HEK293 (cell line): ENCODE measurements around the gene PRPH.

ENCODE experiments used
- FEZF1 ChIP-seq: fragments of 450-650 bp; formaldehyde crosslinking; IDR thresholded peaks from 2 replicates; pipeline ENCODE4 v1.5.1; 2016; ENCODE audit warnings: missing biosample characterization, missing genetic modification characterization
- GLIS1 ChIP-seq: fragments of 450-650 bp; formaldehyde crosslinking; IDR thresholded peaks from 2 replicates; pipeline ENCODE4 v1.5.1; 2016; ENCODE audit warnings: missing biosample characterization, missing genetic modification characterization
- SALL2 ChIP-seq: fragments of 450-650 bp; formaldehyde crosslinking; IDR thresholded peaks from 2 replicates; pipeline ENCODE4 v1.5.0; 2017; ENCODE audit warnings: missing biosample characterization, mild to moderate bottlenecking, missing genetic modification characterization, borderline replicate concordance
- SCRT2 ChIP-seq: fragments of 450-650 bp; formaldehyde crosslinking; IDR thresholded peaks from 2 replicates; pipeline ENCODE4 v1.5.1; 2016; ENCODE audit warnings: missing biosample characterization, missing genetic modification characterization
- YY1 ChIP-seq: fragments of 450-650 bp; formaldehyde crosslinking; IDR thresholded peaks from 2 replicates; pipeline ENCODE4 v1.5.1; 2018; ENCODE audit warnings: missing biosample characterization, missing genetic modification characterization
- ZBTB20 ChIP-seq: fragments of 450-650 bp; formaldehyde crosslinking; IDR thresholded peaks from 2 replicates; pipeline ENCODE4 v1.5.1; 2016; ENCODE audit warnings: missing biosample characterization, missing genetic modification characterization
- ZBTB48 ChIP-seq: fragments of 450-650 bp; formaldehyde crosslinking; IDR thresholded peaks from 2 replicates; pipeline ENCODE4 v1.5.1; 2016; ENCODE audit warnings: missing biosample characterization, missing genetic modification characterization
- ZFHX2 ChIP-seq: fragments of 450-650 bp; formaldehyde crosslinking; conservative IDR thresholded peaks from 2 replicates; pipeline ENCODE4 v1.5.1; 2016; ENCODE audit warnings: missing biosample characterization, missing genetic modification characterization
- ZIC2 ChIP-seq: fragments of 450-650 bp; formaldehyde crosslinking; IDR thresholded peaks from 2 replicates; pipeline ENCODE4 v1.5.1; 2016; ENCODE audit warnings: missing biosample characterization, missing genetic modification characterization
- ZNF114 ChIP-seq: fragments of 450-650 bp; formaldehyde crosslinking; IDR thresholded peaks from 2 replicates; pipeline ENCODE4 v1.5.0; 2017; ENCODE audit warnings: missing biosample characterization, missing genetic modification characterization
- ZNF248 ChIP-seq: fragments of 450-650 bp; formaldehyde crosslinking; IDR thresholded peaks from 2 replicates; pipeline ENCODE4 v1.5.1; 2017; ENCODE audit warnings: missing biosample characterization, missing genetic modification characterization
- ZNF366 ChIP-seq: fragments of 450-650 bp; formaldehyde crosslinking; conservative IDR thresholded peaks from 2 replicates; pipeline ENCODE4 v1.5.1; 2016; ENCODE audit warnings: missing biosample characterization, missing genetic modification characterization
- ZNF391 ChIP-seq: fragments of 450-650 bp; formaldehyde crosslinking; IDR thresholded peaks from 2 replicates; pipeline ENCODE4 v1.5.1; 2016; ENCODE audit warnings: low read depth, missing biosample characterization, missing genetic modification characterization, borderline replicate concordance
- ZNF514 ChIP-seq: fragments of 450-650 bp; formaldehyde crosslinking; IDR thresholded peaks from 2 replicates; pipeline ENCODE4 v1.5.1; 2016; ENCODE audit warnings: missing biosample characterization, missing genetic modification characterization
- ZNF561 ChIP-seq: fragments of 450-650 bp; IDR thresholded peaks from 2 replicates; pipeline ENCODE4 v1.5.1; 2018; ENCODE audit warnings: missing biosample characterization, missing genetic modification characterization, borderline replicate concordance
- ZNF571 ChIP-seq: fragments of 450-650 bp; formaldehyde crosslinking; IDR thresholded peaks from 2 replicates; pipeline ENCODE4 v1.5.0; 2017; ENCODE audit warnings: missing biosample characterization, missing genetic modification characterization
- ZNF629 ChIP-seq: fragments of 450-650 bp; formaldehyde crosslinking; IDR thresholded peaks from 2 replicates; pipeline ENCODE4 v1.5.1; 2017; ENCODE audit warnings: missing biosample characterization, missing genetic modification characterization
- ZNF677 ChIP-seq: fragments of 450-650 bp; IDR thresholded peaks from 2 replicates; pipeline ENCODE4 v1.5.0; 2018; ENCODE audit warnings: missing biosample characterization, mild to moderate bottlenecking, missing genetic modification characterization, moderate library complexity
- ZNF707 ChIP-seq: fragments of 450-650 bp; formaldehyde crosslinking; IDR thresholded peaks from 2 replicates; pipeline ENCODE4 v1.5.1; 2016; ENCODE audit warnings: missing biosample characterization, missing genetic modification characterization
- ZNF747 ChIP-seq: fragments of 450-650 bp; formaldehyde crosslinking; IDR thresholded peaks from 2 replicates; pipeline ENCODE4 v1.5.1; 2016; ENCODE audit warnings: missing biosample characterization, missing genetic modification characterization
- TF ChIP-seq, protein P1 (sequence below): fragments of 450-650 bp; formaldehyde crosslinking; IDR thresholded peaks from 2 replicates; pipeline ENCODE4 v1.5.1; 2016; ENCODE audit warnings: missing biosample characterization, missing genetic modification characterization
- TF ChIP-seq, protein P2 (sequence below): fragments of 450-650 bp; formaldehyde crosslinking; IDR thresholded peaks from 2 replicates; pipeline ENCODE4 v1.5.1; 2016; ENCODE audit warnings: missing biosample characterization, missing genetic modification characterization
- TF ChIP-seq, protein P3 (sequence below): fragments of 450-650 bp; formaldehyde crosslinking; IDR thresholded peaks from 2 replicates; pipeline ENCODE4 v1.5.1; 2016; ENCODE audit warnings: missing biosample characterization, missing genetic modification characterization
- TF ChIP-seq, protein P4 (sequence below): IDR thresholded peaks from 2 replicates; pipeline ENCODE4 v1.6.1; 2011; ENCODE audit warnings: mild to moderate bottlenecking, low read depth, low read length, borderline replicate concordance
- TF ChIP-seq, protein P5 (sequence below): fragments of 450-650 bp; formaldehyde crosslinking; IDR thresholded peaks from 2 replicates; pipeline ENCODE4 v1.5.1; 2016; ENCODE audit warnings: missing biosample characterization, missing genetic modification characterization
- TF ChIP-seq, protein P6 (sequence below): fragments of 450-650 bp; formaldehyde crosslinking; IDR thresholded peaks from 2 replicates; pipeline ENCODE4 v1.5.1; 2017; ENCODE audit warnings: missing biosample characterization, missing genetic modification characterization
- TF ChIP-seq, protein P7 (sequence below): fragments of 450-650 bp; formaldehyde crosslinking; IDR thresholded peaks from 2 replicates; pipeline ENCODE4 v1.5.1; 2017; ENCODE audit warnings: missing biosample characterization, missing genetic modification characterization
- TF ChIP-seq, protein P8 (sequence below): fragments of 450-650 bp; formaldehyde crosslinking; IDR thresholded peaks from 2 replicates; pipeline ENCODE4 v1.5.1; 2016; ENCODE audit warnings: missing biosample characterization, missing genetic modification characterization

PRPH gene

DNA sequence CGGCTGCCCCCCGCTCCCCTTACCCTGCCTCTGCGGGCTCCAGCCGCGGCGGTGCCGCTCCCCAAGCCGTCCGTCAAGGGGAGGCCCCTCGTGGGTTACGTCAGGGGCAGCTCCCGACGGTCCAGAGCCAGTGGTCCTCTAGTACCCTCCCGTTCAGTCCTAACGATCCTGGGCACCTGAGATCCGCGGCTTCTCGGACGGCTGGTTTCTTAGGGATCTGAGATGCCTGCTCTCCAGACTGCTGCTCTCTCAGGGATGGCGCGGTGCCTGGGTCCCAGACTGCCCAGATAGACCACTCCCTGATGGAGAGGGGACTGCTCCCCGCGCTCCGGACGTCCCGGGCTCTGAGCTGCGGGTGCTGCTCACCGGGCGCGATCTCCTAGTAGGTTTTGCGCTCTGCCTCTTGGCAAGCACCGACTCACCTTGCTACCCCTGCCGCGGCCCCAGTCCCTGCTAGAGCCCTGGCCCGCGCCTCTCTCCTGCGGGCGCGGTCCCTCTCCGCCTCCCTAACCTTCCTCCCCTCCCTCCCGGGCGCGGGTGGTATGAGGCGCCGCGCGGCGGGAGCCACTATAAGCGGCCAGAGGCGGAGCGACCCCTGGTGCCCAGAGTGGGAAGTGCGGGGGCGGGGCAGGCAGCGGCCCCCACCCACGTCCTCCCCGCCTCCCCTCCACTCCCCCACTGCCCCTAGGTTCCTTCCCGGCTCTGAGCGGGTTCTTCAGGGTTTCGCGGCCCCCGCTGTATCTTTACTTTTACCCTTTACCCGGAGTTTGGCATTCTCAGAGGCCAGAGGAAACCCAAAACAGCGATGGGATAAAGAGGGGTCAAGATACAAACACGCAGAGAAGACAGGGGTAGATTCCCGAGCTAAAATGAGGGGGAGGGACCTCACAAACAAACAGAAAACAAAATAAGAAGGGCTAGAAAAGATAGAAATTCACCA is 42.0 kb downstream of the PRPH start, which contains the start of gene C1QL4 (continued):
- TF ChIP-seq, protein P1, sequence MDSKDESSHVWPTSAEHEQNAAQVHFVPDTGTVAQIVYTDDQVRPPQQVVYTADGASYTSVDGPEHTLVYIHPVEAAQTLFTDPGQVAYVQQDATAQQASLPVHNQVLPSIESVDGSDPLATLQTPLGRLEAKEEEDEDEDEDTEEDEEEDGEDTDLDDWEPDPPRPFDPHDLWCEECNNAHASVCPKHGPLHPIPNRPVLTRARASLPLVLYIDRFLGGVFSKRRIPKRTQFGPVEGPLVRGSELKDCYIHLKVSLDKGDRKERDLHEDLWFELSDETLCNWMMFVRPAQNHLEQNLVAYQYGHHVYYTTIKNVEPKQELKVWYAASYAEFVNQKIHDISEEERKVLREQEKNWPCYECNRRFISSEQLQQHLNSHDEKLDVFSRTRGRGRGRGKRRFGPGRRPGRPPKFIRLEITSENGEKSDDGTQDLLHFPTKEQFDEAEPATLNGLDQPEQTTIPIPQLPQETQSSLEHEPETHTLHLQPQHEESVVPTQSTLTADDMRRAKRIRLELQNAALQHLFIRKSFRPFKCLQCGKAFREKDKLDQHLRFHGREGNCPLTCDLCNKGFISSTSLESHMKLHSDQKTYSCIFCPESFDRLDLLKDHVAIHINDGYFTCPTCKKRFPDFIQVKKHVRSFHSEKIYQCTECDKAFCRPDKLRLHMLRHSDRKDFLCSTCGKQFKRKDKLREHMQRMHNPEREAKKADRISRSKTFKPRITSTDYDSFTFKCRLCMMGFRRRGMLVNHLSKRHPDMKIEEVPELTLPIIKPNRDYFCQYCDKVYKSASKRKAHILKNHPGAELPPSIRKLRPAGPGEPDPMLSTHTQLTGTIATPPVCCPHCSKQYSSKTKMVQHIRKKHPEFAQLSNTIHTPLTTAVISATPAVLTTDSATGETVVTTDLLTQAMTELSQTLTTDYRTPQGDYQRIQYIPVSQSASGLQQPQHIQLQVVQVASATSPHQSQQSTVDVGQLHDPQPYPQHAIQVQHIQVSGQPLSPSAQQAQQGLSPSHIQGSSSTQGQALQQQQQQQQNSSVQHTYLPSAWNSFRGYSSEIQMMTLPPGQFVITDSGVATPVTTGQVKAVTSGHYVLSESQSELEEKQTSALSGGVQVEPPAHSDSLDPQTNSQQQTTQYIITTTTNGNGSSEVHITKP (tag by site-specific recombination): peak; percentile 96
- TF ChIP-seq ZBTB20 (tag by site-specific recombination) (peak; percentile 66), SALL2 (tag by site-specific recombination) (no peak), ZNF391 (tag by site-specific recombination) (0 out of 2 replicates have a peak, but pooled peaks have one; percentile 50), SCRT2 (tag by site-specific recombination) (no peak), ZNF571 (tag by site-specific recombination) (no peak), ZNF366 (tag by site-specific recombination) (peak; percentile 62), ZNF114 (tag by site-specific recombination) (no peak), ZNF514 (tag by site-specific recombination) (no peak), ZNF707 (no peak), GLIS1 (tag by site-specific recombination) (peak; percentile 94), FEZF1 (tag by site-specific recombination) (no peak), YY1 (tag by site-specific recombination) (no peak), ZNF677 (tag by site-specific recombination) (no peak), ZNF747 (tag by site-specific recombination) (no peak), ZNF561 (peak; percentile 93), ZNF629 (tag by site-specific recombination) (no peak; the same call in 1 of the 2 replicates), ZIC2 (tag by site-specific recombination) (peak; percentile 78), ZNF248 (tag by site-specific recombination) (no peak), ZFHX2 (tag by site-specific recombination) (peak; percentile 96), ZBTB48 (tag by site-specific recombination) (peak; percentile 96)
- TF ChIP-seq, protein P2, sequence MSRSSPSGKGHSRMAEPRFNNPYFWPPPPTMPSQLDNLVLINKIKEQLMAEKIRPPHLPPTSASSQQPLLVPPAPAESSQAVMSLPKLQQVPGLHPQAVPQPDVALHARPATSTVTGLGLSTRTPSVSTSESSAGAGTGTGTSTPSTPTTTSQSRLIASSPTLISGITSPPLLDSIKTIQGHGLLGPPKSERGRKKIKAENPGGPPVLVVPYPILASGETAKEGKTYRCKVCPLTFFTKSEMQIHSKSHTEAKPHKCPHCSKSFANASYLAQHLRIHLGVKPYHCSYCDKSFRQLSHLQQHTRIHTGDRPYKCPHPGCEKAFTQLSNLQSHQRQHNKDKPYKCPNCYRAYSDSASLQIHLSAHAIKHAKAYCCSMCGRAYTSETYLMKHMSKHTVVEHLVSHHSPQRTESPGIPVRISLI (tag by site-specific recombination): no peak
- TF ChIP-seq, protein P3, sequence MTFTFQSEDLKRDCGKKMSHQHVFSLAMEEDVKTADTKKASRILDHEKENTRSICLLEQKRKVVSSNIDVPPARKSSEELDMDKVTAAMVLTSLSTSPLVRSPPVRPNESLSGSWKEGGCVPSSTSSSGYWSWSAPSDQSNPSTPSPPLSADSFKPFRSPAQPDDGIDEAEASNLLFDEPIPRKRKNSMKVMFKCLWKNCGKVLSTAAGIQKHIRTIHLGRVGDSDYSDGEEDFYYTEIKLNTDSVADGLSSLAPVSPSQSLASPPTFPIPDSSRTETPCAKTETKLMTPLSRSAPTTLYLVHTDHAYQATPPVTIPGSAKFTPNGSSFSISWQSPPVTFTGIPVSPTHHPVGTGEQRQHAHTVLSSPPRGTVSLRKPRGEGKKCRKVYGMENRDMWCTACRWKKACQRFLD (tag by site-specific recombination): no peak
- TF ChIP-seq, protein P4, sequence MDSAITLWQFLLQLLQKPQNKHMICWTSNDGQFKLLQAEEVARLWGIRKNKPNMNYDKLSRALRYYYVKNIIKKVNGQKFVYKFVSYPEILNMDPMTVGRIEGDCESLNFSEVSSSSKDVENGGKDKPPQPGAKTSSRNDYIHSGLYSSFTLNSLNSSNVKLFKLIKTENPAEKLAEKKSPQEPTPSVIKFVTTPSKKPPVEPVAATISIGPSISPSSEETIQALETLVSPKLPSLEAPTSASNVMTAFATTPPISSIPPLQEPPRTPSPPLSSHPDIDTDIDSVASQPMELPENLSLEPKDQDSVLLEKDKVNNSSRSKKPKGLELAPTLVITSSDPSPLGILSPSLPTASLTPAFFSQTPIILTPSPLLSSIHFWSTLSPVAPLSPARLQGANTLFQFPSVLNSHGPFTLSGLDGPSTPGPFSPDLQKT: no peak
- TF ChIP-seq, protein P5, sequence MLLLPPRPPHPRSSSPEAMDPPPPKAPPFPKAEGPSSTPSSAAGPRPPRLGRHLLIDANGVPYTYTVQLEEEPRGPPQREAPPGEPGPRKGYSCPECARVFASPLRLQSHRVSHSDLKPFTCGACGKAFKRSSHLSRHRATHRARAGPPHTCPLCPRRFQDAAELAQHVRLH (tag by site-specific recombination): no peak
- TF ChIP-seq, protein P6, sequence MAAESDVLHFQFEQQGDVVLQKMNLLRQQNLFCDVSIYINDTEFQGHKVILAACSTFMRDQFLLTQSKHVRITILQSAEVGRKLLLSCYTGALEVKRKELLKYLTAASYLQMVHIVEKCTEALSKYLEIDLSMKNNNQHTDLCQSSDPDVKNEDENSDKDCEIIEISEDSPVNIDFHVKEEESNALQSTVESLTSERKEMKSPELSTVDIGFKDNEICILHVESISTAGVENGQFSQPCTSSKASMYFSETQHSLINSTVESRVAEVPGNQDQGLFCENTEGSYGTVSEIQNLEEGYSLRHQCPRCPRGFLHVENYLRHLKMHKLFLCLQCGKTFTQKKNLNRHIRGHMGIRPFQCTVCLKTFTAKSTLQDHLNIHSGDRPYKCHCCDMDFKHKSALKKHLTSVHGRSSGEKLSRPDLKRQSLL (tag by site-specific recombination): no peak
- TF ChIP-seq, protein P7, sequence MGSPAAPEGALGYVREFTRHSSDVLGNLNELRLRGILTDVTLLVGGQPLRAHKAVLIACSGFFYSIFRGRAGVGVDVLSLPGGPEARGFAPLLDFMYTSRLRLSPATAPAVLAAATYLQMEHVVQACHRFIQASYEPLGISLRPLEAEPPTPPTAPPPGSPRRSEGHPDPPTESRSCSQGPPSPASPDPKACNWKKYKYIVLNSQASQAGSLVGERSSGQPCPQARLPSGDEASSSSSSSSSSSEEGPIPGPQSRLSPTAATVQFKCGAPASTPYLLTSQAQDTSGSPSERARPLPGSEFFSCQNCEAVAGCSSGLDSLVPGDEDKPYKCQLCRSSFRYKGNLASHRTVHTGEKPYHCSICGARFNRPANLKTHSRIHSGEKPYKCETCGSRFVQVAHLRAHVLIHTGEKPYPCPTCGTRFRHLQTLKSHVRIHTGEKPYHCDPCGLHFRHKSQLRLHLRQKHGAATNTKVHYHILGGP (tag by site-specific recombination): no peak
- TF ChIP-seq, protein P8, sequence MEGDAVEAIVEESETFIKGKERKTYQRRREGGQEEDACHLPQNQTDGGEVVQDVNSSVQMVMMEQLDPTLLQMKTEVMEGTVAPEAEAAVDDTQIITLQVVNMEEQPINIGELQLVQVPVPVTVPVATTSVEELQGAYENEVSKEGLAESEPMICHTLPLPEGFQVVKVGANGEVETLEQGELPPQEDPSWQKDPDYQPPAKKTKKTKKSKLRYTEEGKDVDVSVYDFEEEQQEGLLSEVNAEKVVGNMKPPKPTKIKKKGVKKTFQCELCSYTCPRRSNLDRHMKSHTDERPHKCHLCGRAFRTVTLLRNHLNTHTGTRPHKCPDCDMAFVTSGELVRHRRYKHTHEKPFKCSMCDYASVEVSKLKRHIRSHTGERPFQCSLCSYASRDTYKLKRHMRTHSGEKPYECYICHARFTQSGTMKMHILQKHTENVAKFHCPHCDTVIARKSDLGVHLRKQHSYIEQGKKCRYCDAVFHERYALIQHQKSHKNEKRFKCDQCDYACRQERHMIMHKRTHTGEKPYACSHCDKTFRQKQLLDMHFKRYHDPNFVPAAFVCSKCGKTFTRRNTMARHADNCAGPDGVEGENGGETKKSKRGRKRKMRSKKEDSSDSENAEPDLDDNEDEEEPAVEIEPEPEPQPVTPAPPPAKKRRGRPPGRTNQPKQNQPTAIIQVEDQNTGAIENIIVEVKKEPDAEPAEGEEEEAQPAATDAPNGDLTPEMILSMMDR (tag by site-specific recombination): peak; percentile 85
